HEK293 (cell line): ENCODE data around the gene MYO7B.

Experiments used
- KLF10 ChIP-seq: fragments of 450-650 bp; IDR thresholded peaks from 2 replicates; pipeline ENCODE4 v1.5.1; 2018; ENCODE audit warnings: missing biosample characterization, mild to moderate bottlenecking, missing genetic modification characterization
- ZFP41 ChIP-seq: fragments of 450-650 bp; formaldehyde crosslinking; IDR thresholded peaks from 2 replicates; pipeline ENCODE4 v1.5.1; 2016; ENCODE audit warnings: missing biosample characterization, missing genetic modification characterization, borderline replicate concordance
- ZNF138 ChIP-seq: fragments of 450-650 bp; formaldehyde crosslinking; IDR thresholded peaks from 2 replicates; pipeline ENCODE4 v1.5.1; 2016; ENCODE audit warnings: missing biosample characterization, missing genetic modification characterization, borderline replicate concordance
- ZNF311 ChIP-seq: fragments of 450-650 bp; formaldehyde crosslinking; IDR thresholded peaks from 2 replicates; pipeline ENCODE4 v1.5.1; 2017; ENCODE audit warnings: missing biosample characterization, missing genetic modification characterization, borderline replicate concordance
- ZNF37A ChIP-seq: fragments of 450-650 bp; IDR thresholded peaks from 2 replicates; pipeline ENCODE4 v1.5.1; 2018; ENCODE audit warnings: missing biosample characterization, missing genetic modification characterization
- TF ChIP-seq, protein P1 (sequence below): fragments of 450-650 bp; formaldehyde crosslinking; IDR thresholded peaks from 2 replicates; pipeline ENCODE4 v1.5.1; 2017; ENCODE audit warnings: missing biosample characterization, missing genetic modification characterization
- TF ChIP-seq, protein P2 (sequence below): fragments of 450-650 bp; formaldehyde crosslinking; IDR thresholded peaks from 2 replicates; pipeline ENCODE4 v1.5.1; 2016; ENCODE audit warnings: missing biosample characterization, missing genetic modification characterization
- TF ChIP-seq, protein P3 (sequence below): fragments of 450-650 bp; formaldehyde crosslinking; optimal IDR thresholded peaks from 2 replicates; pipeline ENCODE3; 2016; ENCODE audit warnings: missing biosample characterization, mild to moderate bottlenecking, missing genetic modification characterization
- TF ChIP-seq, protein P4 (sequence below): fragments of 450-650 bp; formaldehyde crosslinking; IDR thresholded peaks from 2 replicates; pipeline ENCODE4 v1.5.1; 2016; ENCODE audit warnings: missing biosample characterization, missing genetic modification characterization, low read depth
- TF ChIP-seq, protein P5 (sequence below): fragments of 450-650 bp; formaldehyde crosslinking; IDR thresholded peaks from 2 replicates; pipeline ENCODE4 v1.5.1; 2016; ENCODE audit warnings: missing biosample characterization, missing genetic modification characterization
- TF ChIP-seq, protein P6 (sequence below): fragments of 450-650 bp; formaldehyde crosslinking; IDR thresholded peaks from 2 replicates; pipeline ENCODE4 v1.5.1; 2016; ENCODE audit warnings: missing biosample characterization, missing genetic modification characterization

DNA sequence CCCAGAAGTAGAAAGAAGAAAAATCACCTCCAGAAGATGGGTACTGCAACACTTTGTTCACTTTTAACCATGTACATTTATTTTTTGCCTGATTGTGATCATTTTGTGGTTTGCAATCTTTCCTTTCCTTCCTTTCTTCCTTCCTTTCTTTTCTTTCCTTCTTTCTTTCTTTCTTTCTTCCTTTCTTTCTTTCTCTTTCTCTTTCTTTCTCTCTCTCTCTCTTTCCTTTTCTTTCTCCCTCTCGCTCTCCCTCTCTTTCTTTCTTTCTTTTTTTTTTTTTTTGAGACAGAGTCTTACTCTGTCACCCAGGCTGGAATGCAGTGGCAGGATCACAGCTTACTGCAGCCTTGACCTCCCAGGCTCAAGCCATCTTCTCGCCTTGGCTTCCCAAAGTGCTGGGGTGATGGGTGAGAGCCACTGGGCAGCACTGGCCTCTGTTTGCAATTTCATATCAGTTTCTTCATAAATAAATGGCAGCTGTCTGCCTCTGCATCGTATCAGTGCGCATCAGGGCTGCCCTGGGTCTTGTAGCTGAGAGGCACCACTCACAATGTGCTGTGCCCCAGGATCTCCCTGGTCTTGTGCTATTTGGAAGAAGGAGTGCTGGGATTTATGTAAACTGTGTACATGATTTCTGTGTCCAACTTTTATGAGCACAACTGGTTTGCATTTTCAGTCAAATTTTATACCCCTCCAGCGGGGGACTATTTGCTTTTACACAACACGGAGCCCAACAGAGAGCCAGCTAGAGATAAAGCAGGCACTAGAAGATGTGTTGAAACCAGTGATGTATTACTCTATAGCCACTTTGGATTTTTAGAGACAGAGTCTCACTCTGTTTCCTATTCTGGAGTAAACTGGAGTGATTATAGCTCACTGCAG lies 146.7 kb downstream of the MYO7B start:
- TF ChIP-seq KLF10 (tag by site-specific recombination) (no peak), ZFP41 (tag by site-specific recombination) (no peak), ZNF138 (tag by site-specific recombination) (no peak), ZNF311 (tag by site-specific recombination) (no peak), ZNF37A (tag by site-specific recombination) (no peak)
- TF ChIP-seq, protein P1, sequence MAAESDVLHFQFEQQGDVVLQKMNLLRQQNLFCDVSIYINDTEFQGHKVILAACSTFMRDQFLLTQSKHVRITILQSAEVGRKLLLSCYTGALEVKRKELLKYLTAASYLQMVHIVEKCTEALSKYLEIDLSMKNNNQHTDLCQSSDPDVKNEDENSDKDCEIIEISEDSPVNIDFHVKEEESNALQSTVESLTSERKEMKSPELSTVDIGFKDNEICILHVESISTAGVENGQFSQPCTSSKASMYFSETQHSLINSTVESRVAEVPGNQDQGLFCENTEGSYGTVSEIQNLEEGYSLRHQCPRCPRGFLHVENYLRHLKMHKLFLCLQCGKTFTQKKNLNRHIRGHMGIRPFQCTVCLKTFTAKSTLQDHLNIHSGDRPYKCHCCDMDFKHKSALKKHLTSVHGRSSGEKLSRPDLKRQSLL = no peak
- TF ChIP-seq, protein P2, sequence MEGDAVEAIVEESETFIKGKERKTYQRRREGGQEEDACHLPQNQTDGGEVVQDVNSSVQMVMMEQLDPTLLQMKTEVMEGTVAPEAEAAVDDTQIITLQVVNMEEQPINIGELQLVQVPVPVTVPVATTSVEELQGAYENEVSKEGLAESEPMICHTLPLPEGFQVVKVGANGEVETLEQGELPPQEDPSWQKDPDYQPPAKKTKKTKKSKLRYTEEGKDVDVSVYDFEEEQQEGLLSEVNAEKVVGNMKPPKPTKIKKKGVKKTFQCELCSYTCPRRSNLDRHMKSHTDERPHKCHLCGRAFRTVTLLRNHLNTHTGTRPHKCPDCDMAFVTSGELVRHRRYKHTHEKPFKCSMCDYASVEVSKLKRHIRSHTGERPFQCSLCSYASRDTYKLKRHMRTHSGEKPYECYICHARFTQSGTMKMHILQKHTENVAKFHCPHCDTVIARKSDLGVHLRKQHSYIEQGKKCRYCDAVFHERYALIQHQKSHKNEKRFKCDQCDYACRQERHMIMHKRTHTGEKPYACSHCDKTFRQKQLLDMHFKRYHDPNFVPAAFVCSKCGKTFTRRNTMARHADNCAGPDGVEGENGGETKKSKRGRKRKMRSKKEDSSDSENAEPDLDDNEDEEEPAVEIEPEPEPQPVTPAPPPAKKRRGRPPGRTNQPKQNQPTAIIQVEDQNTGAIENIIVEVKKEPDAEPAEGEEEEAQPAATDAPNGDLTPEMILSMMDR = no peak
- TF ChIP-seq, protein P3, sequence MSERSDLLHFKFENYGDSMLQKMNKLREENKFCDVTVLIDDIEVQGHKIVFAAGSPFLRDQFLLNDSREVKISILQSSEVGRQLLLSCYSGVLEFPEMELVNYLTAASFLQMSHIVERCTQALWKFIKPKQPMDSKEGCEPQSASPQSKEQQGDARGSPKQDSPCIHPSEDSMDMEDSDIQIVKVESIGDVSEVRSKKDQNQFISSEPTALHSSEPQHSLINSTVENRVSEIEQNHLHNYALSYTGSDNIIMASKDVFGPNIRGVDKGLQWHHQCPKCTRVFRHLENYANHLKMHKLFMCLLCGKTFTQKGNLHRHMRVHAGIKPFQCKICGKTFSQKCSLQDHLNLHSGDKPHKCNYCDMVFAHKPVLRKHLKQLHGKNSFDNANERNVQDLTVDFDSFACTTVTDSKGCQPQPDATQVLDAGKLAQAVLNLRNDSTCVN (tag by site-specific recombination) = no peak
- TF ChIP-seq, protein P4, sequence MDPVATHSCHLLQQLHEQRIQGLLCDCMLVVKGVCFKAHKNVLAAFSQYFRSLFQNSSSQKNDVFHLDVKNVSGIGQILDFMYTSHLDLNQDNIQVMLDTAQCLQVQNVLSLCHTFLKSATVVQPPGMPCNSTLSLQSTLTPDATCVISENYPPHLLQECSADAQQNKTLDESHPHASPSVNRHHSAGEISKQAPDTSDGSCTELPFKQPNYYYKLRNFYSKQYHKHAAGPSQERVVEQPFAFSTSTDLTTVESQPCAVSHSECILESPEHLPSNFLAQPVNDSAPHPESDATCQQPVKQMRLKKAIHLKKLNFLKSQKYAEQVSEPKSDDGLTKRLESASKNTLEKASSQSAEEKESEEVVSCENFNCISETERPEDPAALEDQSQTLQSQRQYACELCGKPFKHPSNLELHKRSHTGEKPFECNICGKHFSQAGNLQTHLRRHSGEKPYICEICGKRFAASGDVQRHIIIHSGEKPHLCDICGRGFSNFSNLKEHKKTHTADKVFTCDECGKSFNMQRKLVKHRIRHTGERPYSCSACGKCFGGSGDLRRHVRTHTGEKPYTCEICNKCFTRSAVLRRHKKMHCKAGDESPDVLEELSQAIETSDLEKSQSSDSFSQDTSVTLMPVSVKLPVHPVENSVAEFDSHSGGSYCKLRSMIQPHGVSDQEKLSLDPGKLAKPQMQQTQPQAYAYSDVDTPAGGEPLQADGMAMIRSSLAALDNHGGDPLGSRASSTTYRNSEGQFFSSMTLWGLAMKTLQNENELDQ (tag by site-specific recombination) = no peak
- TF ChIP-seq, protein P5, sequence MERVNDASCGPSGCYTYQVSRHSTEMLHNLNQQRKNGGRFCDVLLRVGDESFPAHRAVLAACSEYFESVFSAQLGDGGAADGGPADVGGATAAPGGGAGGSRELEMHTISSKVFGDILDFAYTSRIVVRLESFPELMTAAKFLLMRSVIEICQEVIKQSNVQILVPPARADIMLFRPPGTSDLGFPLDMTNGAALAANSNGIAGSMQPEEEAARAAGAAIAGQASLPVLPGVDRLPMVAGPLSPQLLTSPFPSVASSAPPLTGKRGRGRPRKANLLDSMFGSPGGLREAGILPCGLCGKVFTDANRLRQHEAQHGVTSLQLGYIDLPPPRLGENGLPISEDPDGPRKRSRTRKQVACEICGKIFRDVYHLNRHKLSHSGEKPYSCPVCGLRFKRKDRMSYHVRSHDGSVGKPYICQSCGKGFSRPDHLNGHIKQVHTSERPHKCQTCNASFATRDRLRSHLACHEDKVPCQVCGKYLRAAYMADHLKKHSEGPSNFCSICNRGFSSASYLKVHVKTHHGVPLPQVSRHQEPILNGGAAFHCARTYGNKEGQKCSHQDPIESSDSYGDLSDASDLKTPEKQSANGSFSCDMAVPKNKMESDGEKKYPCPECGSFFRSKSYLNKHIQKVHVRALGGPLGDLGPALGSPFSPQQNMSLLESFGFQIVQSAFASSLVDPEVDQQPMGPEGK (tag by site-specific recombination) = no peak
- TF ChIP-seq, protein P6, sequence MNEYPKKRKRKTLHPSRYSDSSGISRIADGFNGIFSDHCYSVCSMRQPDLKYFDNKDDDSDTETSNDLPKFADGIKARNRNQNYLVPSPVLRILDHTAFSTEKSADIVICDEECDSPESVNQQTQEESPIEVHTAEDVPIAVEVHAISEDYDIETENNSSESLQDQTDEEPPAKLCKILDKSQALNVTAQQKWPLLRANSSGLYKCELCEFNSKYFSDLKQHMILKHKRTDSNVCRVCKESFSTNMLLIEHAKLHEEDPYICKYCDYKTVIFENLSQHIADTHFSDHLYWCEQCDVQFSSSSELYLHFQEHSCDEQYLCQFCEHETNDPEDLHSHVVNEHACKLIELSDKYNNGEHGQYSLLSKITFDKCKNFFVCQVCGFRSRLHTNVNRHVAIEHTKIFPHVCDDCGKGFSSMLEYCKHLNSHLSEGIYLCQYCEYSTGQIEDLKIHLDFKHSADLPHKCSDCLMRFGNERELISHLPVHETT (tag by site-specific recombination) = no peak
